Dedifferentiated amniotic fluid mesenchymal stem cell (primary cell): Measurements from ENCODE around the gene CREG2.

ENCODE experiments used
- DNase-seq: peaks from one replicate; pipeline ENCODE4 v3.0.0-alpha.2; 2016; ENCODE audit errors: extremely low spot score

CREG2 gene

GRCh38 chr2:101308432-101309210, 78.7 kb downstream of the CREG2 start, which contains the start of gene RNF149:
TSS of gene RNF149 (minus strand) at chr2:101308701. CDS start at chr2:101308588, 113 bp downstream.
- DNase-seq, result peak; percentile 79

DNA sequence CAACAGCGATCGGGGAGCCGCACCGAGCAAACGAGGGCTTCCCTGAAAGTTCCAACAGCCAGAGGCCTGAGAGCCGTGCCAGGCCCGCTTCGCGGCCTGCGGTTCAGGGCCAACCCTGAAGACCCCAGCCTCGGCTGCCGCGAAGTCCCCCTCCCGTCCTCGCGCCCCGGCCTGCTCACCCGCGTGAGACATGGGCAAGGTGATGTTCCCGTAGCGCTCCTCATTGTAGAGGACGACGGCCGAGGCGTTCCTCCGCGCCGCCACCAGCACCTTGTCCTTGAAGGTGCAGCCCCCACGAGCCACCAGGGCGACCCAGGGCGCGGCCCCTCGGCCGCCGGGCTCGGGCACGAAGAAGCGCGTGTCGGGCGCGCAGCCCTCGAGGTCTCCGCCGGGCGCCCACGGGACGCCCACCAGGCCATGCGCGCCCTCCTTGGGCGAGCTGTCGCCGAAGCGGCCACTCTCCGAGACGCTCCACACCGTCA, 79.3 kb downstream of the CREG2 start:
- no peak for DNase-seq

DNA sequence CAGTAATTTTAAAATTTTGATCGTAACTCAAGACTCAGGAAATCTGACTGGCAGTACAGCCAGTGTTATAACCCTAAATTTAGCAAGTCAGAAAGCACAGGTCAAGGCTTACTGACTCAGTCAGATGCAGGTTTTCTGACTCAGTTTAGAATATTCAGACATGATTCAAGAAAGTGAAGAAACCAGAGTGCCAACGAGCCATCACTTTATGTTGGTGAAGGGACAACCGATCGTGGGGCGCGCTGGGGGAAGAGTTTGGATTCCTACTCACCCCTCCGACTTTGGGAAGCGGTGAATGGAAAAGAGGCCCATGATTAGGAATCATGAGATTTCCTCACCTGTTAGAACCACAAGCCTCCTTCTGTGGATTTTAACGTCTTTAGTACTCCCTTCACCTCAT, 79.8 kb downstream of the CREG2 start:
- no peak for DNase-seq

GRCh38 chr2:101306410-101306809, 80.9 kb downstream of the CREG2 start:
- no peak for DNase-seq

GRCh38 chr2:101305492-101306078, 81.7 kb downstream of the CREG2 start:
- peak; percentile 45 for DNase-seq

DNA sequence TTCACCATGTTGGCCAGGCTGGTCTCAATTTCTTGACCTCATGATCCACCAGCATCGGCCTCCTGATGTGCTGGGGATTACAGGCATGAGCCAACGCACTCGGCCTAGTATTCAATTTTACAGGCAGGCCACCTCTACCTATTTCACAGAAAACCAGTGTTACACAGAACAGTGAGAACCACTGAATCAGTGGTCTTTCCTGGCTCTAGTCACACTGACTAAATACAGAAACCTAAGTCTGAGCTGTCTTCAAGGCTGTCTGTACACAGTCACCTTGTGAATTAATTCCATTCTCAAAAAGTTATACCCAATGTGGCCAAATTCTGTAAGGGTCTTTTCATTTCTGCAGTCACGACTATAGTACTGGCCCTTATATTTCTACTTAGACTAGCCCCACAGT, 82.3 kb downstream of the CREG2 start:
- no peak for DNase-seq

GRCh38 chr2:101303688-101304087, 83.6 kb downstream of the CREG2 start:
- DNase-seq, result no peak

- DNase-seq, result no peak
Observed at GRCh38 chr2:101302016-101302415, 85.3 kb downstream of the CREG2 start.

DNA sequence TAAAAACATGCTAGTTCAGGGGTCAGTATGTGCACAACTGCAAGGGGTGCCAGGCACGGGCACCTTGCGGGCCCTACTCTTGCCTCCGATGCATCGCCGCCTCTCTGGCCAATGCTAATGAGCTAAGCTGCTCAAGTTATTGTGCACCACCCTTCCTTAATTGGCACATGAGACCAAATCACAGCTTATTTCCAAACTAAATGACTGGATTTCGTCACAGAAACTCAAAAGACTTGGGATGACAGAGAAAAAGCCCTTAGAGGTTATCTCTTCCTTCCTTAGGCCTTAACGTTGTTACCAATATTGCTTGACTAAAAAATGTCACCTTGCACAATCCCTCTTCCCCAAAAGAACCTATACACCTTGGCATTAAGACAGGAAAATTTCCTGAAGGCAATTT, 86.5 kb downstream of the CREG2 start:
- no peak for DNase-seq

GRCh38 chr2:101300164-101300563, 87.1 kb downstream of the CREG2 start:
- DNase-seq, result no peak

GRCh38 chr2:101299604-101300003, 87.7 kb downstream of the CREG2 start:
- no peak for DNase-seq

- no peak for DNase-seq
Observed at GRCh38 chr2:101297383-101297782, 89.9 kb downstream of the CREG2 start.

DNA sequence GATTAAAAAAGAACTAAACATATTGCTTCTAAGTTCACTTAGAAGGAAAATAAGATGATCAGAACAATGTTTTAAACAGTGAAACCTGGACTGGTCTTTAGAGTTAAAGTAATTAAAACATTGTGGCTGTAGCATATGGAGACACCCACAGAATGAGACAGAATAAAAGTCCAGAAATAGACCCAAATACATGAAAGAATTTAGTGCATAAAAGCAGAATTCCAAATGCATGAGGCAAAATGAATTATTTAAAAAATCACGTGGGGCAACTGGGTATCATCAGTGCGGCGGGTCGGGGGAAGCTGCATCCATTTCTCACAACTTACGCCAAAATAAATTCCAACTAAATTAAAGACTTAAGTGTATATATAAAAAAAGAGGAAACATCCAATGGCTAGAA, 90.9 kb downstream of the CREG2 start:
- DNase-seq, result peak; percentile 37

DNA sequence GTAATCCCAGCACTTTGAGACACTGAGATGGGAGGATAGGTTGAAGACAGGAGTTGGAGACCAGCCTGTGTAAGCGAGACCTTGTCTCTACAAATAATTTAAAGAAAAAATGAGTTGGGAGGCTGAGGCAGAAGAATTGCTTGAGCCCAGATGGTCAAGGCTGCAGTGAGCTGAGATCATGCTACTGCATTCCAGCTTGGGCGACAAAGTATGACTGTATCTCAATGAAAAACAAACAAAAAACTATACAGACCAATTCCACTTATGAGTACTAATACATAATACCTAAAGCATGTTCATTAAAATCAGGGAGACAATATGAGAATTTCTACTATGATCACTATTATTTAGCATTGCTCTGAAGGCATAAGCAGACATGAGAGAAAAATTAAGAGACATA, 91.4 kb downstream of the CREG2 start:
- DNase-seq, result peak; percentile 28
